A549 (cell line): ENCODE data around the gene RLN2. TPM values are rescaled to one million over a fixed set of nuclear protein-coding genes. Genes with fewer than 3 reads are reported as not detected.

Experiments used
- ATAC-seq, 2 experiments: fragments of 200-7000 bp in 1 of 2; fragments of >200 bp in 1 of 2; cut with Nextera tagmentation in 1 of 2; cut with Tn5 transposase in 1 of 2; 3 replicates each; pipeline versions ENCODE4 v1.8.0 to v1.9.1; 2018 to 2020; ENCODE audit warnings: mild to moderate bottlenecking in 1 of 2, moderate library complexity in 1 of 2
- CTCF ChIA-PET: fragments of 300-600 bp; sonication (Branson Sonifier 250); formaldehyde crosslinking; extraction: SDS; loops from one replicate; lab custom pipeline; 2021; ENCODE audit warnings: antibody characterized with exemption, inconsistent platforms; lab: Yijun Ruan, JAX
- POLR2A ChIA-PET: fragments of 350-600 bp; formaldehyde crosslinking; extraction: SDS; loops from one replicate; lab custom pipeline; 2021; ENCODE audit warnings: antibody characterized with exemption, inconsistent platforms; lab: Yijun Ruan, JAX
- DNase-seq, 2 experiments: peaks; one replicate each; pipeline versions ENCODE4 v3.0.0 to v3.0.0-alpha.2; 2011 to 2016; ENCODE audit warnings: low read depth in 1 of 2, low spot score in 1 of 2
- FAIRE-seq: peaks from 2 replicates; lab custom pipeline; 2011; peaks lifted over from hg19 to GRCh38; lab: Jason Lieb, UNC
- H3K27ac ChIP-seq, 2 experiments: fragments of >200 bp; sonication (Bioruptor Twin); formaldehyde crosslinking; 3 replicates each; pipeline ENCODE4 v1.5.1; 2016 to 2017
- H3K4me1 ChIP-seq: fragments of >200 bp; sonication (Bioruptor Twin); formaldehyde crosslinking; 3 replicates; pipeline ENCODE4 v1.6.1; 2016
- H3K4me2 ChIP-seq: fragments of >200 bp; sonication (Bioruptor Twin); formaldehyde crosslinking; 3 replicates; pipeline ENCODE4 v1.6.1; 2016
- H3K4me3 ChIP-seq: fragments of >200 bp; sonication (Bioruptor Twin); formaldehyde crosslinking; 3 replicates; pipeline ENCODE4 v1.5.1; 2016
- H3K9me3 ChIP-seq: fragments of >200 bp; sonication (Bioruptor Twin); formaldehyde crosslinking; 3 replicates; pipeline ENCODE4 v1.6.1; 2016
- ATOH8 ChIP-seq: fragments of 250-450 bp; sonication (Bioruptor Pico); IDR thresholded peaks from 2 replicates; pipeline ENCODE4 v1.5.0; 2020; ENCODE audit warnings: low read depth, mild to moderate bottlenecking, moderate library complexity
- CTCF ChIP-seq: fragments of >200 bp; sonication (Bioruptor Twin); formaldehyde crosslinking; IDR thresholded peaks from 3 replicates; pipeline ENCODE4 v1.5.1; 2016
- EP300 ChIP-seq, 2 experiments: fragments of >200 bp; sonication (Bioruptor Twin); formaldehyde crosslinking; IDR thresholded peaks; 2 replicates in 1 of 2; 3 replicates in 1 of 2; pipeline ENCODE4 v1.6.1; 2016 to 2017
- FOSB ChIP-seq: fragments of 250-450 bp; sonication (Bioruptor Pico); IDR thresholded peaks from 2 replicates; pipeline ENCODE4 v1.5.0; 2020; ENCODE audit warnings: mild to moderate bottlenecking, moderate library complexity
- HOXA7 ChIP-seq: fragments of 250-450 bp; sonication (Bioruptor Pico); IDR thresholded peaks from 2 replicates; pipeline ENCODE4 v1.5.0; 2020; ENCODE audit warnings: mild to moderate bottlenecking, moderate library complexity
- JUN ChIP-seq, 2 experiments: fragments of >200 bp; sonication (Bioruptor Twin); formaldehyde crosslinking; IDR thresholded peaks; 2 replicates in 1 of 2; 3 replicates in 1 of 2; pipeline ENCODE4 v1.6.1; 2016 to 2017
- MAFK ChIP-seq: fragments of 450-650 bp; IDR thresholded peaks from 2 replicates; pipeline ENCODE4 v1.6.1; 2014; ENCODE audit not compliant: partially characterized antibody
- PHF8 ChIP-seq: fragments of 200-600 bp; sonication (generic); IDR thresholded peaks from 2 replicates; pipeline ENCODE4 v1.6.1; 2016; ENCODE audit warnings: low read depth, mild to moderate bottlenecking, antibody characterized with exemption, moderate library complexity, borderline replicate concordance
- POLR2AphosphoS2 ChIP-seq: conservative IDR thresholded peaks from 2 replicates; pipeline ENCODE4 v1.6.1; 2012; ENCODE audit warnings: low read length, improper control_type of control experiment, inconsistent platforms
- RAD21 ChIP-seq, 2 experiments: fragments of >200 bp in 1 of 2; sonication (Bioruptor Twin) in 1 of 2; formaldehyde crosslinking in 1 of 2; IDR thresholded peaks in 1 of 2; conservative IDR thresholded peaks in 1 of 2; 2 replicates in 1 of 2; 3 replicates in 1 of 2; pipeline ENCODE4 v1.6.1; 2012 to 2018; ENCODE audit warnings: inconsistent platforms in 1 of 2
- SMC3 ChIP-seq: fragments of >200 bp; sonication (Bioruptor Twin); formaldehyde crosslinking; IDR thresholded peaks from 3 replicates; pipeline ENCODE4 v1.6.1; 2018; ENCODE audit warnings: inconsistent platforms
- ZFP36 ChIP-seq: fragments of 450-650 bp; IDR thresholded peaks from 2 replicates; pipeline ENCODE4 v1.6.1; 2014; ENCODE audit warnings: borderline replicate concordance; ENCODE audit not compliant: partially characterized antibody
- WGBS: methylation state at CpG from one replicate; pipeline ENCODE4 v1.1.6; 2017; ENCODE audit errors: missing lambda C conversion rate; 5-methylcytosine and 5-hydroxymethylcytosine counted together
- polyA plus RNA-seq, 4 experiments: library from polyadenylated mRNA; depleted of rRNA in 3 of 4; stranded (reverse); fragments of >200 nt; fragmentation: RNase III in 1 of 4; extraction: RNeasy Plus Mini Kit Qiagen cat#74134 plus additional on column Dnase treatment in 1 of 4; gene quantifications; 2 replicates in 3 of 4; 3 replicates in 1 of 4; pipeline ENCODE4 v1.2.3, GENCODE V29; 2011 to 2017
- small RNA-seq, 6 experiments: library from RNA; depleted of rRNA; stranded (forward); fragments of <200 nt; gene quantifications; one replicate each; pipeline ENCODE3, GENCODE V24; 2012

RLN2 gene
- polyA plus RNA-seq, 2 of the 4 experiments (the other 2 are of a cell fraction), result 0.34 to 1.5 TPM

- ATAC-seq (no peak), FAIRE-seq (no peak), DNase-seq (no peak)
- ChIA-PET CTCF (interaction anchor here (0.7 to 1.9 kb wide), 12 partner anchors 10 to 502 kb away, joined by 3 to 24 read pairs (median 4); partner anchors contain the start of gene INSL6), POLR2A (interaction anchor here (0.9 kb wide), 1 partner anchor 33 kb away, joined by 3 read pairs; the partner anchor contains the start of gene INSL4)
- no peak for TF ChIP-seq MAFK
- no peak for TF ChIP-seq PHF8
- no peaks in the 10 kb centered on the region for H3K9me3 ChIP-seq
- no peak overlapping the region for H3K27ac ChIP-seq
- H3K4me1 ChIP-seq, result peaks cover 9% of the 10 kb centered on the region; the same call in 2 of the 3 replicates
- 0 out of 3 replicates have a peak overlapping the region, but pooled peaks have one; percentile 19 for H3K4me2 ChIP-seq
- no peak overlapping the region for H3K4me3 ChIP-seq
Measured at GRCh38 chr9:5264219-5264595, 40.3 kb downstream of the RLN2 start.

GRCh38 chr9:5263351-5264218 lies 40.9 kb downstream of the RLN2 start:
- 15% methylated on average over 5 of the region's 5 CpGs for WGBS
- DNase-seq (peak; percentile 22 to 60), ATAC-seq (peak; percentile 89 to 94), FAIRE-seq (no peak)
- Histone ChIP-seq H3K27ac (no peak overlapping the region), H3K9me3 (no peaks in the 10 kb centered on the region), H3K4me3 (no peak overlapping the region), H3K4me2 (peak overlapping the region; percentile 19; the same call in 1 of the 3 replicates), H3K4me1 (peaks cover 2% of the 10 kb centered on the region; the same call in 1 of the 3 replicates)
- POLR2A ChIA-PET, result interaction anchor here (0.9 kb wide), 1 partner anchor 32 kb away, joined by 3 read pairs; the partner anchor contains the start of gene INSL4
- CTCF ChIA-PET, result interaction anchor here (0.7 to 1.9 kb wide), 15 partner anchors 11 to 501 kb away, joined by 3 to 24 read pairs (median 3); partner anchors contain the start of gene INSL6
- no peak for TF ChIP-seq HOXA7 (CRISPR knock-in tag)
- no peak for TF ChIP-seq POLR2AphosphoS2
- no peak for TF ChIP-seq FOSB (CRISPR knock-in tag)
- no peak for TF ChIP-seq ATOH8
- TF ChIP-seq JUN (IDR thresholded peaks at IDR 0.05), result no peak
- no peak for TF ChIP-seq EP300 (IDR thresholded peaks at IDR 0.05)
- TF ChIP-seq CTCF, result peak; percentile 65
- peak; percentile 54 to 63 for TF ChIP-seq RAD21 (conservative IDR thresholded peaks at IDR 0.05 in 1 of 2, IDR thresholded peaks at IDR 0.05 in 1 of 2)
- TF ChIP-seq ZFP36, result no peak
- peak; percentile 79 for TF ChIP-seq SMC3

Small RNA genes within 50 kb of the gene (small RNA-seq; reads per million reads assigned to genes)
- 0 reads per million in 6 experiments for gene HMGN2P31

Other genes starting within 250 kb of the RLN2 start
- not detected in 2 replicates for gene INSL6, start 119.1 kb downstream of the RLN2 start, polyA plus RNA-seq (2011; rRNA removed)
- not detected in 3 replicates for gene INSL6, start 119.1 kb downstream of the RLN2 start, polyA plus RNA-seq (2017; fragmentation: RNase III; extraction: RNeasy Plus Mini Kit Qiagen cat#74134 plus additional on column Dnase treatment)
- 54.0 and 77.5 TPM in 2 replicates for gene INSL4, start 73.3 kb downstream of the RLN2 start, polyA plus RNA-seq (2011; rRNA removed)
- 8.6 to 12.1 TPM (median 11.5 TPM) in 3 replicates for gene INSL4, start 73.3 kb downstream of the RLN2 start, polyA plus RNA-seq (2017; fragmentation: RNase III; extraction: RNeasy Plus Mini Kit Qiagen cat#74134 plus additional on column Dnase treatment)
- 0.23 and 0.26 TPM in 2 replicates for gene RLN1, start 35.2 kb upstream of the RLN2 start, polyA plus RNA-seq (2011; rRNA removed)
- 0.13 to 0.26 TPM in 2 of 3 replicates, not detected in the other for gene RLN1, start 35.2 kb upstream of the RLN2 start, polyA plus RNA-seq (2017; fragmentation: RNase III; extraction: RNeasy Plus Mini Kit Qiagen cat#74134 plus additional on column Dnase treatment)
- 22.4 and 37.7 TPM in 2 replicates for gene PLGRKT, start 133.2 kb upstream of the RLN2 start, polyA plus RNA-seq (2011; rRNA removed)
- gene PLGRKT, start 133.2 kb upstream of the RLN2 start, polyA plus RNA-seq (2017; fragmentation: RNase III; extraction: RNeasy Plus Mini Kit Qiagen cat#74134 plus additional on column Dnase treatment), result 24.3 to 26.8 TPM (median 25.1 TPM) in 3 replicates
- gene CD274, start 145.8 kb upstream of the RLN2 start, polyA plus RNA-seq (2011; rRNA removed), result 6.4 and 6.8 TPM in 2 replicates
- gene CD274, start 145.8 kb upstream of the RLN2 start, polyA plus RNA-seq (2017; fragmentation: RNase III; extraction: RNeasy Plus Mini Kit Qiagen cat#74134 plus additional on column Dnase treatment), result 3.0 to 3.4 TPM (median 3.2 TPM) in 3 replicates
- gene PDCD1LG2, start 205.8 kb upstream of the RLN2 start, polyA plus RNA-seq (2011; rRNA removed), result 0.46 and 0.53 TPM in 2 replicates
- gene PDCD1LG2, start 205.8 kb upstream of the RLN2 start, polyA plus RNA-seq (2017; fragmentation: RNase III; extraction: RNeasy Plus Mini Kit Qiagen cat#74134 plus additional on column Dnase treatment), result 0.53 to 0.82 TPM (median 0.79 TPM) in 3 replicates